ENCODE results near the gene SRRM3.

Gene SRRM3

GRCh38 chr7:76280408-76280807 is 78.7 kb downstream of the SRRM3 start:
- TF ChIP-seq EZH2phosphoT487 (IDR thresholded peaks at IDR 0.05; ENCODE audit: borderline replicate concordance, low read length): no peak
- TF ChIP-seq CTCF (IDR thresholded peaks at IDR 0.05; ENCODE audit: low read depth, low read length, poor library complexity, severe bottlenecking): no peak
- no peaks in the 10 kb centered on the region for H3K79me2 ChIP-seq (ENCODE audit: control insufficient read depth, low read length)
- no peaks in the 10 kb centered on the region for H3K36me3 ChIP-seq (ENCODE audit: control insufficient read depth, low read length)
- peaks cover 17% of the 10 kb centered on the region for H3K27me3 ChIP-seq (ENCODE audit: control insufficient read depth, low read length)
- no peak overlapping the region for H3K4me3 ChIP-seq (ENCODE audit: low read length)
- no peaks in the 10 kb centered on the region for H3K9me3 ChIP-seq (ENCODE audit: control insufficient read depth, insufficient read depth, low read length)
- H3K27ac ChIP-seq (ENCODE audit: low read depth, low read length): no peak overlapping the region
- H3F3A ChIP-seq (ENCODE audit: control insufficient read depth, insufficient read depth): no peaks in the 10 kb centered on the region; the same call in 1 of the 2 replicates
- H3K4me2 ChIP-seq (ENCODE audit: low read length): no peak overlapping the region
- H3K9me2 ChIP-seq (replicated peaks; ENCODE audit: control insufficient read depth, low read length): no peaks in the 10 kb centered on the region
- no peaks in the 10 kb centered on the region for H3K4me1 ChIP-seq (ENCODE audit: control insufficient read depth, low read length)
- no peaks in the 10 kb centered on the region for H4K20me1 ChIP-seq (ENCODE audit: control insufficient read depth, insufficient read depth, low read depth, low read length)

- H3K27me3 ChIP-seq (ENCODE audit: control insufficient read depth, low read length): peaks cover 17% of the 10 kb centered on the region
- H3K9me3 ChIP-seq (ENCODE audit: control insufficient read depth, insufficient read depth, low read length): no peaks in the 10 kb centered on the region
- H3K9me2 ChIP-seq (replicated peaks; ENCODE audit: control insufficient read depth, low read length): no peaks in the 10 kb centered on the region
- H3K4me3 ChIP-seq (ENCODE audit: low read length): no peak overlapping the region
- no peaks in the 10 kb centered on the region; the same call in 1 of the 2 replicates for H3F3A ChIP-seq (ENCODE audit: control insufficient read depth, insufficient read depth)
- no peak overlapping the region for H3K27ac ChIP-seq (ENCODE audit: low read depth, low read length)
- H4K20me1 ChIP-seq (ENCODE audit: control insufficient read depth, insufficient read depth, low read depth, low read length): no peaks in the 10 kb centered on the region
- H3K36me3 ChIP-seq (ENCODE audit: control insufficient read depth, low read length): no peaks in the 10 kb centered on the region
- no peaks in the 10 kb centered on the region for H3K79me2 ChIP-seq (ENCODE audit: control insufficient read depth, low read length)
- no peak overlapping the region for H3K4me2 ChIP-seq (ENCODE audit: low read length)
- TF ChIP-seq EZH2phosphoT487 (IDR thresholded peaks at IDR 0.05; ENCODE audit: borderline replicate concordance, low read length): no peak
- no peak for TF ChIP-seq CTCF (IDR thresholded peaks at IDR 0.05; ENCODE audit: low read depth, low read length, poor library complexity, severe bottlenecking)
- no peaks in the 10 kb centered on the region for H3K4me1 ChIP-seq (ENCODE audit: control insufficient read depth, low read length)
These were observed 79.5 kb downstream of the SRRM3 start for GRCh38 chr7:76281006-76281705.

- Histone ChIP-seq H4K20me1 (ENCODE audit: control insufficient read depth, insufficient read depth, low read depth, low read length) (no peaks in the 10 kb centered on the region), H3K36me3 (ENCODE audit: control insufficient read depth, low read length) (no peaks in the 10 kb centered on the region), H3F3A (ENCODE audit: control insufficient read depth, insufficient read depth) (no peaks in the 10 kb centered on the region; the same call in 1 of the 2 replicates), H3K9me3 (ENCODE audit: control insufficient read depth, insufficient read depth, low read length) (no peaks in the 10 kb centered on the region), H3K9me2 (replicated peaks; ENCODE audit: control insufficient read depth, low read length) (no peaks in the 10 kb centered on the region), H3K4me1 (ENCODE audit: control insufficient read depth, low read length) (no peaks in the 10 kb centered on the region), H3K4me3 (ENCODE audit: low read length) (no peak overlapping the region), H3K27ac (ENCODE audit: low read depth, low read length) (no peak overlapping the region), H3K79me2 (ENCODE audit: control insufficient read depth, low read length) (no peaks in the 10 kb centered on the region), H3K27me3 (ENCODE audit: control insufficient read depth, low read length) (peaks cover 17% of the 10 kb centered on the region), H3K4me2 (ENCODE audit: low read length) (no peak overlapping the region)
- TF ChIP-seq EZH2phosphoT487 (IDR thresholded peaks at IDR 0.05; ENCODE audit: borderline replicate concordance, low read length): no peak
- no peak for TF ChIP-seq CTCF (IDR thresholded peaks at IDR 0.05; ENCODE audit: low read depth, low read length, poor library complexity, severe bottlenecking)
These were observed 80.1 kb downstream of the SRRM3 start for GRCh38 chr7:76281706-76282343.
